Measurements from ENCODE around the gene PDPN. TPM values are rescaled to one million over a fixed set of nuclear protein-coding genes. Genes with fewer than 3 reads are reported as not detected.
A peak's percentile ranks its signal among the peaks of the same experiment; 100 is the strongest.

PDPN gene
- total and polyA plus RNA-seq, 2 of the 13 experiments (the other 11 are each of a cell fraction or from before 2014, with no cell fraction given) = not detected

GRCh38 chr1:13651279-13651678 lies 67.6 kb downstream of the PDPN start (continued):
- TF ChIP-seq ZNF646 (CRISPR knock-in tag; IDR thresholded peaks at IDR 0.05) (no peak), DNMT3B (CRISPR knock-in tag; conservative IDR thresholded peaks at IDR 0.05) (no peak), ARID5B (CRISPR knock-in tag; IDR thresholded peaks at IDR 0.05) (peak; percentile 30; the same call in 1 of the 2 replicates), HMGXB4 (CRISPR knock-in tag; IDR thresholded peaks at IDR 0.05; ENCODE audit: borderline replicate concordance in 1 of 2, low read depth in 1 of 2) (no peak), RORA (CRISPR knock-in tag; IDR thresholded peaks at IDR 0.05) (no peak), TRIM24 (CRISPR knock-in tag; IDR thresholded peaks at IDR 0.05) (no peak), ZFP90 (CRISPR knock-in tag; IDR thresholded peaks at IDR 0.05; ENCODE audit: borderline replicate concordance) (no peak), ZBTB7B (CRISPR knock-in tag; IDR thresholded peaks at IDR 0.05) (no peak), ZNF775 (CRISPR knock-in tag; IDR thresholded peaks at IDR 0.05; ENCODE audit: borderline replicate concordance) (no peak), CREBL2 (CRISPR knock-in tag; IDR thresholded peaks at IDR 0.05; ENCODE audit: borderline replicate concordance) (no peak), HES4 (CRISPR knock-in tag; IDR thresholded peaks at IDR 0.05; ENCODE audit: borderline replicate concordance) (no peak), CBFB (CRISPR knock-in tag; IDR thresholded peaks at IDR 0.05) (peak; percentile 67; the same call in 1 of the 2 replicates), TGIF2 (CRISPR knock-in tag; IDR thresholded peaks at IDR 0.05) (no peak), SETDB1 (CRISPR knock-in tag; IDR thresholded peaks at IDR 0.05; ENCODE audit: borderline replicate concordance) (no peak), ZNF263 (CRISPR knock-in tag; IDR thresholded peaks at IDR 0.05) (no peak), IRF1 (CRISPR knock-in tag; IDR thresholded peaks at IDR 0.05; ENCODE audit: low read depth) (no peak), NCOA1 (CRISPR knock-in tag; IDR thresholded peaks at IDR 0.05) (no peak)
